Prostate gland (tissue), 2 donors: Measurements from ENCODE around the gene PAFAH2.

ENCODE experiments used
- CTCF ChIP-seq, 4 experiments: fragments of 200-600 bp in 2 of 4; fragments of 450-650 bp in 2 of 4; sonication (generic) in 2 of 4; IDR thresholded peaks; 1 replicate in 3 of 4; 2 replicates in 1 of 4; pipeline ENCODE4 v1.5.1; 2016 to 2019; ENCODE audit warnings: antibody characterized with exemption in 4 of 4, mild to moderate bottlenecking in 2 of 4, moderate library complexity in 2 of 4
- POLR2A ChIP-seq: fragments of 450-650 bp; IDR thresholded peaks from one replicate; pipeline ENCODE4 v1.6.1; 2016; ENCODE audit warnings: antibody characterized with exemption, mild to moderate bottlenecking
- POLR2AphosphoS5 ChIP-seq: sonication (generic); formaldehyde crosslinking; IDR thresholded peaks from one replicate; pipeline ENCODE4 v1.6.1; 2017; ENCODE audit warnings: antibody characterized with exemption

DNA sequence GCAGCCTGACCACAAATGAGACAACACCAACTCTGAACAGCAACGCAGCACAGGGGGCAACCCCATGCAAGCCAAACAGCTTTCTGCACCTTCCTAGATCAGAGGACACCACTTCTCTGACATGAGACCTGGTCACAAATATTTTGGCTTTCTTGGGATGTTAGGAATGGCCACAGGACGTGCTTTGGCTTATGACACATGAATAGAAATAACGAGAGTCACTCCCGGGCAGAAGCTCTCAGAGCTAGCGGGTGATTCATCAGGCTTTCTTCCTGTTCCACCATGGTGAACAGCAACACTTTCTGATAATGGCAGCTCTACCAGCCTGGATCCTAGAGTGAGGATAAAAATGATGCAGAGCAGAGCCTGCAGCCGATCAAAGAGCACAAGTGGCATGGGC lies 39.4 kb downstream of the PAFAH2 start:
- no peak for TF ChIP-seq CTCF (IDR thresholded peaks at IDR 0.05)
- TF ChIP-seq POLR2A = no peak
- TF ChIP-seq POLR2AphosphoS5 = no peak
